GM18519 (cell line): ENCODE results near the gene FNDC8.
A peak's percentile ranks its signal among the peaks of the same experiment; 100 is the strongest.
"Not testable (repeated sequence)": the region's sequence is repeated elsewhere in the genome, so short reads cannot be mapped to it uniquely, and the experiment has no call there.

ENCODE experiments used
- ATAC-seq: cut with Tn5 transposase; IDR thresholded peaks from one replicate; pipeline ENCODE4 v1.9.1; 2021; ENCODE audit warnings: mild to moderate bottlenecking, moderate library complexity; ENCODE audit not compliant: unreplicated experiment, low FRiP score

The FNDC8 gene

DNA sequence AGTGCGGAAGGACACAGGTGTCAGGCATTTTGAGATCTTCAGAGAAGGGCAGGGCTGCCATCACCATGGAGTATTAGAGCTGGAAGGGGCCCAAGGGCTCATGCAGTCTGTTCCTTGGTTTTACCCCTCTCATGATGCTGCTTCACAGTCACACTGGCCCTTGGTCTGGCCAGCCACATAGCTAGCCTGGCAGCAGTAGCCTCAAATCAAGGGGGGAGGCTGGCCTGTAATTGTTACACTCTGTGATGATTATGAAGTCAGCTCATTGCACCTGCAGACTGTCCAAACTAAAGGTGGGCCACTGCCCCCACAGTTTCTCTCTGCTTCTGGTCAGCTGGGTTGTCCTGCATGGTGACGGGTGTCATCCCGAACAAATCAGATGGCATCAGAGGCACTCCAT, at the start of gene FNDC8:
Gene FNDC8, plus strand, starts transcription at position 301 of the 400 bp plus-strand sequence. Its CDS starts 79 bp downstream, at position 380.
- no peak for ATAC-seq

DNA sequence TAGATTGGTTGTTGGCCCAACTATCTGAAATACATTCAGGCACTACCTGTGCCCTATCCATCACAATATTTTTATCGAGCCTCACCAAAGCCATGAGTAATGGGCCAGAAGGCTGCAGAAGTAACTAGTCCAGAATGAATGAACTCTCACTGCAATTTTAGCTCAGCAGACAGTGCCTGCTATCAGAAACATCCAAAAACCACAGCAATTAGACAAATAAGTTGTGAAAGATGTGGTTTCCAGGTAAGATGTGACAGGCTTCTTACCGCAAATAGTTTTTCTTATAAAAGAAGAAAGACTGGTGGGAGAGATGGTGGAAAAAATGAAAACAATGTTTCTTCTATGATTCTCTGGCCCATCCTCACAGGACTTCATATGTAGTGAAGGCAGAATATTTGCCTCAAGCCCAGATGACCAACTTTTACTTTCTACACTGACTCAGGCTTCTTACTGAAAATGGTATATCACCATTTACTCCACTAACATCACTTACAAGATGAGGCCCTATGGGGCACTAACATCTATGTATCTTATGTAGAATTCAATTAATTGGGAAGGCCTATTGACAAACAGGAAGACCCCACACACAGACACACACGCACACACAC, 48.1 kb upstream of the FNDC8 start:
- no peak for ATAC-seq

DNA sequence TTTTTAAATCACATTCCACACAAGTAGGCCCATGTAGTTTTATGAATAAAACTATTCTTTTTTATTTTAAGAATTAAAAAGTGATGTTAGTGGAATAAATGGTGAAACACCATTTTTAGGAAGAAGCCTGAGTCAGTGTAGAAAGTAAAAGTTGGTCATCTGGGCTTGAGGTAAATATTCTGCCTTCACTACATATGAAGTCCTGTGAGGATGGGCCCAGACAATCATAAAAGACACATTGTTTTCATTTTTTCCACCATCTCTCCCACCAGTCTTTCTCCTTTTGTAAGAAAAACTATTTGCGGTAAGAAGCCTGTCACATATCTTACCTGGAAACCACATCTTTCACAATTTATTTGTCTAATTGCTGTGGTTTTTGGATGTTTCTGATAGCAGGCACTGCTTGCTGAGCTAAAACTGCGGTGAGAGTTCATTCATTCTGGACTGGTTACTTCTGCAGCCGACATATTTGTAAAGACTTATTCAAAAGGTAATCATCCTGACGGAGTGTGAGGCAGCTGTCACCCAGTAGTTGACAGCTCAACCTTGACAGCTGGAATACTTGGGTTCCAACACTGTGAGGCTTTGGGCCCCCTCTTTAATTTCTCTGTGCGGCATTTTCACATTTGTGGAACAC, 47.3 kb upstream of the FNDC8 start:
- no peak for ATAC-seq

DNA sequence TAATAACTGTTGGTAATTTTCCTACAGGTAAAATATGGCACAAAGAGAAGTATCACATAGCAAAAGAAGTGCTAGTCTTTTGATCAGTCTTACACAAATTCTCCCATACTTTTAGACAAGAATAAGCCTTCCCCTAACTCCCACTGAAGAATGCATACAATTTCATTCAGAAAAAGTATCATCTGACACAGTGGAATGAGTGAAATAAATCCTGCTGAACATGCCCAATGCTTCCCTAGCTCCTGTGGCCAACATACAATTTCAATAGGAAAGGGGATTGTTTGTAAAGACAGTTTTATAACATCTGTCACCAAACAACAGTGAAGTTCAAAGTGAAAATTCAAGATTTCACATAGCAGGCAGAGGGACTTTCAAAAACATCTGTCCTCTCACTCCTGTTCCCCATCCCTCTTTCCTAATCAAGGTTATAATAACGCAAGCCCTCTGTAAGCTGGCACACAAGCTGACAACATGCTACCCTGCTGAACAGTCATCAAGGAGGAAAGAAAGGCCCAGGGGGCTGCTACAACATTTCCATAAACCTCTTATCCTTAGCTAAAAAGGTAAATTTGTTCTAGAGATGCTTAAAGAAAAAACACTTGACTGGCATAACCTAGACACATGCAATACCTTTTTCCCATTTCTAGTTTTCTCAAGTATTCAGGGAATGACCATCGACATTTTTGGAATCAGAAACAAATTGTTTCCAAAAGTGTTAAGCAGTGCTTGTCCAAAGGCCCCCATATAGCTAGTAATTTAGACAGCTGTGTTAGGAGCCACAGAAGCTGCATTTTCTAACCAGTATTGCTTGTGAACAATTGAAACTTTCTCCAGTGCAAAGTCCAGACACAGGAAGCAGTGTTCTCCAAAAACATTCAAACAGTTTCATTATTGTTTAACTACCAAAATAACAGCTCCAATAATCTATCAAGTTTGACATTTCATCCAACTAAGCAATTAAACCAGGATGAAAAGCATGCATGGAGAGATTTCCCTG, 46.4 kb upstream of the FNDC8 start:
- no peak for ATAC-seq

DNA sequence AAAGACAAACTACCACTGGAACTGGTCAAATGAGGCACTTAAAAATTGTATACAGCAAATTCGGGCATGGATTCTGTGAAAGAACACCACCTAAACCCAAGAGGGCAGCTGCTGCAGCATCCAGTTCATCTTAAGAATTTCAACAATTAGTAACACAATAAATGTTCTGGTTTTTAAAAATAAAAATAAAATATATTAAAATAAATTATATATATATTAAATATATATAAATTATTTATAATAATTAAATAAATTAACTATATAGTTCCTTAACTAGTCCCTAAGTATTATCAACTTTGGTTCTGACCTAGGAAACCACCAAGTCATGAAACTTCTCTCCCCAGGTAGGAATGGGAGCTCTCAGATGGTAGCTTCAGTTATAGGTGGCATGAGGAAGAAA, 44.5 kb upstream of the FNDC8 start:
- ATAC-seq: no peak

DNA sequence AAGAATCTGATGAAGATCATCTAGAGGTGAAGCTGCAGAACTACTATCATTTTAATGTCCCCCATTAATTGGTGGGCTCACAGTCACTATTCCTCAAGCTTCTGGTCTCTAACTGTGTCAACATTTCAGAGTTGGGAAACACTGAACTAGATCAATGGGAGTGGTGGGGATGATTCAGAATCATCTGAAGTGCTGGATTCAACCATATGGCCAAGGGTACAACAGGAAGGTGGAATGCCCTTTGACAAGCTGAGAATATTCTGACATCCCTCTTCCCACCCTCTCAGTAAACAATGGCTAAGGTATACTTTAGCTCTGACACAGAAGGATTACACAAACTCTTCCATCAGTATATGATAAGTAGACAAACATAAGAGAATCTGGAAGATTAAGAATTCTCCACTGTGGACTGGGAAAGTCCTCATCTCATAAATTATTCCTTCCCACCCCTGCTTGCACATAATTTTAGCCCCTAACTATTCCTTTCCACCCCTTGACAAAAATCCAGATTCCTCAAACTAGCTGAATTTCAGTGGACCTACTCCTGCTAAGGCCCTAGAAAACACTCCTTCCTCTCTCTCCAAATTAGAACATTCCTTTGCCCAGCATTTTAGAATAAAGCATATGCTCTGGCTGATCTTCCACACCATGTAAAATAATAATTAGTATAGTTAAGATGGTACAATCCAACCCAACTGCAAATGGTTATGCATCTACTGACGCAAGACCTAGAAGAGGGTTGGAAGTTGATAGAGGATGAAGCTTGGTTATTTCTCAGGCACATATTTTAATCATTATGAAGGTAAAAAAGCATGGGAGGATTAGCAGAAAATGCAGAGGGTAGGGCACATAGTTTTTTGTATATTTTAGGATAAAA, 41.6 kb upstream of the FNDC8 start:
- ATAC-seq: no peak

DNA sequence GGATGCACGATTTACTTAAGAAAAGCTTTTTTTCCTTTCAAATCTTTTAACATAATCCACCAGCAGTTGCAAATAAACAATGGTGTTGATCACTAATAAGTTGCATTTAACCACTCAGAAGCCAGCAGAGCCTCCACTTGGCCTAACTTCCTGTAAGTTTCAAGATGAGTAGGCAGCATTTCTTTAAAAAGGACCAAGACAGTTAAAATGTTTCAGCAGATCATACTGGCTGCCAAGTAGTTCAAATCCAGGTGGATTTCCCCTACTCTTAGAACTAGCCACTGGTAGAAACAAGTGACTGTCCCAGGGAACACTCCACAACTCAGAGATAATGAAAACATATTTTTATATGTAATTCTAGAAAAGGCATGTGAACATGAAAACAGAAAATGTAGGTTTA, 40.9 kb upstream of the FNDC8 start:
- no peak for ATAC-seq

DNA sequence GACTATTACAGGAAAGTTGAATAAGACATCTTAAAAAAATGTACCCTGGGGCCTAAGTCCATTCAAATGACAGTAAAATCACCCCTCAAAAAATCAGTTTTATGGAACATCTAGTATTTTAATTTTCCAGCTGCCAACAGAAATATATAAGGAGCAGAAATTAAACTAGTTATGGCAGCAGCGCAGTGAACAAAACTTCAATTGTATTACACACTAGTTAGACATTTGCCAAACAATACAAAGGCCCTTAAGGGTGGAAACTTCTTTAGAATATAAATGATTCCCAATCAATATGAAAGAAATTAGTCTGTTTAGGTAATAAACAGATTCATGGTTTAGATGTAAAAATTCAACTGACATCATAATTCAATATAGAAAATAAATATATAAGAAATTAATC, 39.8 kb upstream of the FNDC8 start:
- ATAC-seq: no peak

DNA sequence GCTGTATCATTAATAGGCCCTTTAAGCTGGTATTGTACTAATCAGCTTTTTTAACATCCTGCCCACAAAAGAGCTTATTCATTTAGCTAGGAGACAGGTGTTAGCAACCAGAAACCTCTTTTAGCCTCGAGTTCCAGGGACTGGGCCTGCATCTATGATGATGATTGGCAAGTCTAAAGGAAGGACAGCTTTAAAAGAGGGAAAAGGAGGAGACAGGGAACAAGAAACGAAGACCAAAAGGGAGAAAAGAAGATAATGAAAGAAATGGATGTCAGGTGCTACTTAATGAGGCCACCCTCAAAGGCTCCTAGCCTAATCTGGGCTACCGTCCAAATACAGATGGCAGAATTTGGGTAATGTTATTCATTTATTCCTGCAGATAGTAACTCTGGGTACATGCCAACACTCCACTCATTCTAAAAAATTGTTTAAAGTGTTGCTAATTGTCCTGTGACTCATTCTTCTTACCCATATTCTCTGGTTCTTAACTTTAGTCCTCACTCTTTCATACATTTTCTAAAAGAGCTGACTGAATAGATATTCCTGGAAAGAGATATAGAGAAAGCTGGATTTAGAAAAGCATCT, 39.2 kb upstream of the FNDC8 start:
- ATAC-seq: no peak

DNA sequence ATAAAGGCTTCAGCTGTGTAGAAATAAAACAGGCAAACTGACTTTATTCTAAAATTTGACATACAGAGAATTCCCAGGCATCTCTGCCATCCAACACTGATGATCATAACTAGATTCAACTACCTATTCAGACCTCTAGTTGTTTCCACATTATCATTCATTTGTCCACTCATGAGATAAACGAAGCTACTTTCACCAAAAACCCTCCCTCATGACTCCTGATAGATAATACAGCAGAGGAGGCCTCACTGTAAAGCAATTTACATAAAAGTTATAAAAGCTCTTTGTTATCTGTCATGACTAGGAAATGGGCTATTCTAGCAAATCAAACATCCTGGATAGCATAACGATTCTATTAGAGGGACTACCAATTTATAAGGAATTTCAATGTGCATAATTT, 38.3 kb upstream of the FNDC8 start:
- ATAC-seq: no peak

DNA sequence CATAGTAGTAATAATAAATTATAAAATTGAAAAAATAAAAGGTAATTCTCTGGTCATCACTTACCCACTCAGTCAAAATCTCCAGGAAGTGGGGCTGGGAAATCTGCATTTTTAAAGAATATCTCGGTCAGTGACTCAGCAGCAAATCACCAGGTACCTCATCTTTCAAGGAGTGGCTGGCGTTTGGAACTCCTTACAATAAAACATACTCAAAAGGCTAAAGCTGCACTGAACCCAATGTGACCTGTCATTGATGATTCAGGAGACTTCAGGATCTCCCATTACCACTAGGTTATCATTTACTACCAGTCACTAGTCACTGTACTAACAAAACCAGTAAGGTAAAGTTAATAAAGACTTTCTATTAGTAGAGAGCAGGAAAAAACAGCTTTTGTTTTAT, 36.4 kb upstream of the FNDC8 start:
- ATAC-seq: no peak

DNA sequence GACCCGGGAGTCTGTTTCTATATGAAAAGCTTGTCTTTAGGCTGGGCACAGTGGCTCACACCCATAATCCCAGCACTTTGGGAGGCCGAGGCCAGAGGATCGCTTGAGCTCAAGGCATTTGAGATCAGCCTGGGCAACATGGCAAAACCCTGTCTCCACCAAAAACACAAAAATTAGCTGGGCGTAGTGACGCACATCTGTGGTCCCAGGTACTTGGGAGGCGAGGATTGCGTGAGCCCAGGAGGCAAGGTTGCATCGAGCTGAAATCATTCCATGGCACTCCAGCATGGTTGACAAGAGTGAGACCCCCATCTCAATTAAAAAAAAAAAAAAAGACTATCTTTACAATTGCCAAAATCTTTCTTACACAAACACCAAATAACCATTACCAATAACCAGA, 35.3 kb upstream of the FNDC8 start:
- no peak for ATAC-seq

DNA sequence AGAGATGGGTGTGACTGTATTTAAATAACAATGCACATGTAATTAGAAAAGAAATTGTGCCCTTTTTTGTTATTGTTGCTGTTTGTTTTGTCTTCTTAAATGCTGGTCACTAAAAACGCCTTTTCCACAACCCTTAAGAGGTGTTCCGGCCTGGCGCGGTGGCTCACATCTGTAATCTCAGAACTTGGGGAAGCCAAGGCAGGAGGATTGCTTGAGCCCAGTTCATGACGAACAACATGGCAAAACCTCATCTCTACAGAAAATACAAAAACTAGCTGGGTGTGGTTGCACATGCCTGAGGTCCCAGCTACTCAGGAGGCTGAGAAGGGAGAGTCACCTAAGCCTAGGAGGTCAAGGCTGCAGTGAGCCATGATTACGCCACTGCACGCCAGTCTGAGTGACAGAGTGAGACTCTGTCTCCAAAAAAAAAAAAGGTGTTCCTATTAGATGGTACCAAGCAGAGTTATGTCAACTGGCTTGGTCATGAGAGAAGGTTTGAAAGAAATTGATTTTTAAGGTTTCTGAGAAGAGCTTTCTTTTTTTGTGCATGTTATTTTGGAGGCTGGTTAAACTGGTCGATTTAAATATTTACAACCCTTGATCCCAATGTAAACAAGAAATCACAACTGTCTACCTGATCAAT, 34.4 kb upstream of the FNDC8 start:
- ATAC-seq: no peak

DNA sequence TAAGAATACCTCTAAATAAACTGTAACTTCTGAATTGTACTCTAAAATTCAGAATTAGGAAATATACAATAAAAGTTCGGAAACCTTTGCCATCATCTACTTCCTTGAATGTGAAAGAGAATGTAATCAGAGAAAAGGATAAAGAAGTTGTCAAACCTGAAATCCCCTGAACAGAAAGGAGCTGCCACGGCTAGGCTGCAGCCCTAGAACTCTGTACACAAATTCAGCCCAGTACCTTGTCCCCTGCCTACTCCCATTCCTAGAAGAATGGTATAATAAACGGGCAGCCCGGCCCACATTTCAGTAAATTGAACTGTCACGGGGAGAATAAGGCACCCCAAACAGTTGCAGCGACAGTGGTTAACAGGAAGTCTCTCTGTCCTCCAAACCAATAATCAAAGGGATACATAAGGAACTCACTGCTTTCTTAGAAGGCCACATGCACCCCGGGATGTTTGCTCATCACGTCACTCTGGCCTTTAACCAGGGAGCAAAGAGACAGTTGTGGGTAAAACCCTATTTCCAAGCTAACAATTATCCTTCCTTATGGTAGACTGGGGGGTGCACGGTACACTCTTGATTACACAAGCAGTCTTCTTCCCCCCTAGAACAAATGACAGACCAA, 33.6 kb upstream of the FNDC8 start:
- ATAC-seq: no peak

DNA sequence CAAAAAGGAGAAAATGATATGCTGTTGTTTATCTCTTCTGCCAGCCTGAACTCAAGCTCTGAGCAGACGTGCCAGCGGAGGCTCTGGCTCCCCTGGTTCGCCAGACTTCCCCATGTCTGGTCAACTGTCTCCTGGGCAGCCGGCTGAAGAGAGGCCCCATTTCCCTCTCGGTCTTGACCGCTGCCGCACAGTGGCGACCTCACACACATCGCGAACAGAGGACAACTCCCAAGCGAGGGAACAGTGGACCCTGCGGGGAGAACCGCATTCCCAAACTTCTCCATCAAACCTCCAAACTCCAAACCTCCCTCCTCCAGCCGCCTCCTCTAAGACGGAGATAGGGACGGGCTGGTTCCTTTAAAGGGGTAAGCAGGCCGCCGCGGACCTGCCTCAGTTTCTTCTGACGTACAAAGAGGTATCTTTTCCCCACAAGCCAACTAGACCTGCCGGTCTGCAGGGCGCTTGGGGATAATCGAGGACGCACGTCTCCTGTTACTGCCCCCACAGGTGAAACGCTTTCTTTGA, 33.0 kb upstream of the FNDC8 start:
- no peak for ATAC-seq

DNA sequence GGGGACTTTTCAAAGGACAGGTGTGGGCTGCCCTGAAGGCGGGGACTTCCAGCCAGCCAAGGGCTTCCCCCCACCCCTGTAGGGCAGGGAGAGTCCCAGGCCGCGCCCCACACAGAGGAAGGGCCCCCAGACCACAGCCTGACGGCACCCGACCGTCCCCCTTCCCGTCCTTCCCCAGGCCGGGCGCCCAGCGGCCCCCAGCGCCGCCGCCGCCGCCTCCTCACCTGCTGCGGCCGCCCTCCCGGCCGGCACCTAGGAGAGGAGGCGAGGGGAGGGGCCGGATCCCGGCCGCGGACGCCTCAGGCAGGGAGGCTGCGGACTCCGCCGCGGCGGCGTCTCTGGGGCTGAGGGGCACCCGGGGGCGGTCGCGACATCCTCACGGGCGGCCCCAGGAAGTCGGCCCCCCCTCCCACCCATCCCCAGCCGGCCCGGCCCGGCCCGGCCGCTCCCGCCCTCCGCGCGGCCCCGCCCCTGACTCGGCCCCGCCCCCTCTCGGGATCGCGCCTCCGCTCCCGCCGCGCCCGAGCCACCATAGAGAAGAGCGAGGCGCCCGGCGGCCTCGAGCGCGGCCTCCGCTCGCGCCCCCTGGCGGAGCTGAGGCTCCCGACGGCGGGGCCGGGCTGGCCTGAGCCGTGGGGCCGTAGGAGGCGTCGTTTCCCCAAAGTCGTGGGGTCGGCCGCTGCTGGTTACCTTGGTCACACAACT, 32.4 kb upstream of the FNDC8 start:
- peak; percentile 40 for ATAC-seq

DNA sequence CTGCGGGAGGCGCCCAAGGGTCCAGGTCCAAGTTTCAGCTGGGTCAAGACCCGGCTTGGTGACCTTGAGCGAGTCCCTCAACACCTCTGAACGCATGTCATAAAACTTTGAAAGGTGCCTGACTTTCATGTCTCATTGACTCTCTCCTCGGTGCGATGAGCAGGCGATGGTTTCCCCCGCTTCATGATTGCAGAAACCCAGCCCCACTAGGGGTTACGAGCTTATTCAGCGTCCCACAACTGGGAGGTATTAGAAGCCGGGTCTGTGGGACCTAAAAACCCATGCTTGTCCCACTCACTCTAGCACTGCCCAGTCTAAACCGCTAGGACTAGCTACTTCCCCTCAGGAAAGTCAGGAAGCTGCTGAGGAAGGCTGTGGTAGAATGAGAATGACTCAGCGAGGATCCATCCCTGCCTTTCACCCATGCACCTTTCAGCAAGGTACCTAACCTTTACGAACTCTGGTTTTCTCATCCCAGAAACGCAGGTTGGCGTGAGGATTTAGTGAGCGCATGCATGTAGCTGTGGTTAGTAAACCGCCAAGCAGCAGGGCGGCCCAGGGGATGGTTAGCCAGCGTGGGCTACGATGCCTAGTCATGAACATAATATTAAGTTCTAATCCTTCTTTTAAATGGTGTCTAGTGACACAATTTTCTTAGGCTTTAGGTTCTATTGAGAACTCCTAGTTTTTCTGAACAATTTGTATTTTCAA, 31.7 kb upstream of the FNDC8 start:
- ATAC-seq: peak; percentile 6

DNA sequence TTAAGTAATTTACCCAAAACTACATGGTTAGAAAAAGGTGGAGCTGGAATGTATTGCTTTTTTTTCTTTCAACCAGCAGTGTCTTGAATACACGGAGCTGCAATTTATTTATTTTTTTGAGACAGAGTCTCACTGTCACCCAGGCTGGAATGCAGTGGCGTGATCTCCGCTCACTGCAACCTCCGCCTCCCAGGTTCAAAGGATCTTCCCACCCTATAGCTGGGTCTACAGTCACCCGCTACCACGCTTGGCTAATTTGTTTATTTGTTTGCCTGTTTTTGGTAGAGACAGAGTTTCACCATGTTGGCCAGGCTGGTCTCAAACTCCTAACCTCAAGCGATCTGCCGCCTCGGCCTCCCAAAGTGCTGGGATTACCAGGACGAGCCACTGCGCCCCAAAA, 30.7 kb upstream of the FNDC8 start:
- ATAC-seq: not testable (repeated sequence)
